T-cell (primary cell): ENCODE results near the gene FIBCD1. TPM values are rescaled to one million over a fixed set of nuclear protein-coding genes. Genes with fewer than 3 reads are reported as not detected.

Source experiments
- ATAC-seq, 4 experiments: fragments of 200-7000 bp in 3 of 4; fragments of 150-1000 bp in 1 of 4; cut with Tn5 transposase; replicated peaks in 1 of 4; 1 replicate in 3 of 4; 2 replicates in 1 of 4; pipeline ENCODE4 v1.10.0; 2021; ENCODE audit warnings: moderate library complexity in 3 of 4, mild to moderate bottlenecking in 2 of 4, moderate number of reproducible peaks in 1 of 4
- CTCF ChIA-PET, 2 donors: fragments of 300-600 bp; sonication (Branson Sonifier 250); formaldehyde crosslinking; loops; one replicate each; lab custom pipeline; 2022; ENCODE audit warnings: antibody characterized with exemption in 2 of 2; lab: Charles Lee
- POLR2A ChIA-PET, 2 donors: fragments of 300-600 bp; sonication (Branson Sonifier 250); formaldehyde crosslinking; loops; one replicate each; lab custom pipeline; 2022; ENCODE audit warnings: antibody characterized with exemption in 2 of 2; lab: Charles Lee
- DNase-seq, 35 experiments: peaks; one replicate each; pipeline versions ENCODE4 v3.0.0 to v3.0.0-alpha.2; 2013 to 2023
- H3K27ac ChIP-seq: one replicate; pipeline ENCODE4 v1.5.1; 2013; ENCODE audit warnings: low read length
- H3K27me3 ChIP-seq, 2 experiments: replicated peaks in 1 of 2; 1 replicate in 1 of 2; 2 replicates in 1 of 2; pipeline versions ENCODE4 v1.6.1 to v1.7.0; 2013; ENCODE audit warnings: low read length in 1 of 2, mixed read lengths in 1 of 2; ENCODE audit not compliant: control insufficient read depth in 2 of 2, insufficient read depth in 2 of 2; ENCODE audit errors: extremely low read depth in 1 of 2
- H3K36me3 ChIP-seq, 2 donors: 1 replicate in 1 of 2; 2 replicates in 1 of 2; pipeline versions ENCODE4 v1.6.1 to v1.7.0; 2013; ENCODE audit warnings: low read length in 1 of 2; ENCODE audit not compliant: control insufficient read depth in 2 of 2, insufficient read depth in 1 of 2; ENCODE audit errors: extremely low read depth in 1 of 2
- H3K4me1 ChIP-seq, 2 experiments: 1 replicate in 1 of 2; 2 replicates in 1 of 2; pipeline versions ENCODE4 v1.6.1 to v1.7.0; 2013; ENCODE audit warnings: low read length in 2 of 2, mixed read lengths in 1 of 2; ENCODE audit not compliant: insufficient read depth in 2 of 2, control insufficient read depth in 1 of 2; ENCODE audit errors: extremely low read depth in 1 of 2
- H3K4me3 ChIP-seq, 2 donors: 1 replicate in 1 of 2; 2 replicates in 1 of 2; pipeline versions ENCODE4 v1.5.1 to v1.7.0; 2013; ENCODE audit warnings: mild to moderate bottlenecking in 2 of 2, low read length in 1 of 2, moderate library complexity in 1 of 2; ENCODE audit not compliant: control insufficient read depth in 1 of 2; ENCODE audit errors: extremely low read depth in 1 of 2
- H3K9me3 ChIP-seq: 2 replicates; pipeline ENCODE4 v1.7.0; 2013
- H3K27ac Mint-ChIP-seq, 2 donors: one replicate each; pipeline ENCODE4 v1.8.0; 2020 to 2021; ENCODE audit warnings: mild to moderate bottlenecking in 2 of 2, mixed read lengths in 2 of 2
- H3K27me3 Mint-ChIP-seq, 2 donors: one replicate each; pipeline ENCODE4 v1.8.0; 2021 to 2022; ENCODE audit warnings: mixed read lengths in 2 of 2
- H3K36me3 Mint-ChIP-seq: one replicate; pipeline ENCODE4 v1.8.0; 2021; ENCODE audit warnings: mixed read lengths
- H3K4me1 Mint-ChIP-seq, 3 donors: one replicate each; pipeline ENCODE4 v1.8.0; 2020 to 2022; ENCODE audit warnings: mixed read lengths in 3 of 3, mild to moderate bottlenecking in 1 of 3
- H3K4me3 Mint-ChIP-seq, 3 donors: one replicate each; pipeline ENCODE4 v1.8.0; 2020 to 2022; ENCODE audit warnings: mild to moderate bottlenecking in 3 of 3, mixed read lengths in 3 of 3, moderate library complexity in 3 of 3
- H3K9me3 Mint-ChIP-seq, 3 donors: one replicate each; pipeline ENCODE4 v1.8.0; 2020 to 2022; ENCODE audit warnings: mixed read lengths in 3 of 3
- WGBS: methylation state at CpG from one replicate; pipeline ENCODE4 v1.1.5; 2013; ENCODE audit warnings: missing lambda C conversion rate; ENCODE audit not compliant: insufficient coverage; 5-methylcytosine and 5-hydroxymethylcytosine counted together
- total RNA-seq, 35 experiments: library from RNA in 6 of 35; stranded (reverse) in 6 of 35; fragments of 120-200 nt in 1 of 35; gene quantifications; one replicate each; pipeline versions ENCODE4 v1.2.1 to v1.2.4 and lab custom pipeline; 2013 to 2026

FIBCD1 gene
- total RNA-seq, 5 donors from 2014 or later (not counting 1 experiment from before 2014, with no cell fraction given): not detected

- CTCF ChIA-PET: no interaction called here
- DNase-seq (no peak), ATAC-seq (no peak)
- no peaks in the 10 kb centered on the region for H3K4me1 ChIP-seq
- WGBS: 86% methylated on average over 1 of the region's 8 CpGs
- H3K4me3 ChIP-seq: no peak overlapping the region
- H3K36me3 ChIP-seq: no peaks in the 10 kb centered on the region
- Mint-ChIP-seq H3K4me3 (no peak overlapping the region), H3K36me3 (no peaks in the 10 kb centered on the region), H3K27ac (no peak overlapping the region), H3K27me3 (peaks cover 26 to 58% of the 10 kb centered on the region in 2 donors), H3K9me3 (peaks cover 0 to 4% (median 0%) of the 10 kb centered on the region in 3 donors), H3K4me1 (no peaks in the 10 kb centered on the region)
- POLR2A ChIA-PET: no interaction called here
- no peak overlapping the region for H3K27ac ChIP-seq
- H3K9me3 ChIP-seq: no peaks in the 10 kb centered on the region
- peaks cover 0 to 44% of the 10 kb centered on the region in 2 experiments for H3K27me3 ChIP-seq
Measured at GRCh38 chr9:130948266-130948665, 9.2 kb upstream of the FIBCD1 start.

DNA sequence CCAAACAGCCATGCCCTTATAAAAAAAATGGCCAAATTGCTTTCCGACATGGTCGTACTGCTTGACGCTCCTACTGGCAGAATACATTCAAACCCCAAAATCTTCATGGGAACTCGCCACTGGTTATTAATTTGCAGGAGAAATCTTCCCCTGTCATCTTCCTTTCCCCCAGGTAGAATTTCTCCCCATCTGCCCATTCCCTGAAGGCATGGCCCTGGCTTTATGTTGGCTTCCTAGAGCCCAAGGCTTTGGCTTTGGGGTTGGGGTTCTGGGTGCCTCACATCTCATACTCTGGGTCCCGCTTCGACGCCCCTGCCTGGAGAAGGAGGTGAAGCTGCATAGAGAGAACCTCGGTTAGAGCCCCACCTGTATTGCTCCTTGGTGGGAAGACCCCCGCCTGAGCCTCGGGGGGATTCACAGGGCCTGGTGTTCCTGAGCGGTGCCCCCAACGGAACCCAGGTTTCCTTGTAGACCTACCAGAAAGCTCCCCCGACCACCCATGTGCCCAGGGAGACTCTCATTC lies 8.6 kb upstream of the FIBCD1 start:
- DNase-seq (no peak), ATAC-seq (no peak)
- peaks cover 0 to 46% of the 10 kb centered on the region in 2 experiments for H3K27me3 ChIP-seq
- Mint-ChIP-seq H3K9me3 (peaks cover 0 to 4% (median 0%) of the 10 kb centered on the region in 3 donors), H3K4me3 (no peak overlapping the region), H3K36me3 (no peaks in the 10 kb centered on the region), H3K27ac (no peak overlapping the region), H3K4me1 (no peaks in the 10 kb centered on the region), H3K27me3 (peaks cover 31 to 63% of the 10 kb centered on the region in 2 donors)
- no peak overlapping the region for H3K4me3 ChIP-seq
- H3K36me3 ChIP-seq: no peaks in the 10 kb centered on the region
- no peak overlapping the region for H3K27ac ChIP-seq
- POLR2A ChIA-PET: no interaction called here
- H3K9me3 ChIP-seq: no peaks in the 10 kb centered on the region
- WGBS: 85% methylated on average over 12 of the region's 13 CpGs
- H3K4me1 ChIP-seq: no peaks in the 10 kb centered on the region
- CTCF ChIA-PET: no interaction called here

GRCh38 chr9:130946766-130947617 lies 7.9 kb upstream of the FIBCD1 start:
- H3K4me1 Mint-ChIP-seq: no peaks in the 10 kb centered on the region
- Histone ChIP-seq H3K27me3 (peaks cover 0 to 47% of the 10 kb centered on the region in 2 experiments), H3K9me3 (no peaks in the 10 kb centered on the region), H3K27ac (no peak overlapping the region), H3K4me1 (no peaks in the 10 kb centered on the region), H3K36me3 (no peaks in the 10 kb centered on the region), H3K4me3 (no peak overlapping the region)
- no peak overlapping the region for H3K4me3 Mint-ChIP-seq
- no peaks in the 10 kb centered on the region for H3K36me3 Mint-ChIP-seq
- H3K9me3 Mint-ChIP-seq: peaks cover 0 to 4% (median 0%) of the 10 kb centered on the region in 3 donors
- POLR2A ChIA-PET: no interaction called here
- ATAC-seq (no peak), DNase-seq (no peak)
- CTCF ChIA-PET: no interaction called here
- H3K27ac Mint-ChIP-seq: no peak overlapping the region
- WGBS: 28% methylated on average over 5 of the region's 16 CpGs
- H3K27me3 Mint-ChIP-seq: peaks cover 32 to 64% of the 10 kb centered on the region in 2 donors

- peaks cover 38 to 74% of the 10 kb centered on the region in 2 donors for H3K27me3 Mint-ChIP-seq
Measured at GRCh38 chr9:130945173-130945572, 6.1 kb upstream of the FIBCD1 start.

DNA sequence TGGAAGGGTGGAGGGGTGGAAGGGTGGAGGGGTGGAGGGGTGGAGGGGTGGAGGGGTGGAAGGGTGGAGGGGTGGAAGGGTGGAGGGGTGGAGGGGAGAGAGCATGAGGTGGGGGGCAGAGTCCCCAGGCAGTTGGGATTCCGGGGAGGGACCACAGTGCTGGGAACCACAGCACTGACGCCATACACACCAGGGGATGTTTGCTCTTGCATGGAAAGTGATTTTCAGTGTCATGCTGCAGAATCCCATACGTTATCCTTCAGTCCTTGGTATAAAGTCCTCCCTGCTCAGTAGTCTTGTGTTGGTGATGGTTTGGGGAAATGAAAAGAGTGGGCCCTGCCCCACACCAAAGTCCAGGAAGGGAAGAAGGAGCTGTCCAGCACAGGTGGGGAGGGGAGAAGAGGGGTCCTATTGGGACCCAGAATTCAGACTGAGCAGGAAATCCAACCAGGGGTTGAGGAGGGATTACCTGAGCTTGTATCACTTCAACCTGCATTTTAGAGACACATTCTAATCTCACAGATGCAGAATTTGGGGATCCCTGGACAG lies 5.5 kb upstream of the FIBCD1 start:
- Histone ChIP-seq H3K36me3 (no peaks in the 10 kb centered on the region), H3K9me3 (no peaks in the 10 kb centered on the region), H3K4me1 (peaks cover 0 to 11% of the 10 kb centered on the region in 2 experiments), H3K4me3 (no peak overlapping the region), H3K27ac (no peak overlapping the region), H3K27me3 (peaks cover 0 to 64% of the 10 kb centered on the region in 2 experiments)
- ChIA-PET POLR2A (no interaction called here), CTCF (interaction anchor here in 1 of 2 donors (0.6 to 0.7 kb wide), 2 partner anchors 102 to 190 kb away, joined by 4 to 5 read pairs; no protein-coding TSS in a partner anchor)
- no peak for DNase-seq
- WGBS: 56% methylated on average over 2 of the region's 3 CpGs
- Mint-ChIP-seq H3K4me3 (no peak overlapping the region), H3K36me3 (no peaks in the 10 kb centered on the region), H3K4me1 (peaks cover 10 to 11% (median 10%) of the 10 kb centered on the region in 3 donors), H3K27ac (no peak overlapping the region), H3K27me3 (peaks cover 34 to 70% of the 10 kb centered on the region in 2 donors), H3K9me3 (peaks cover 0 to 1% (median 0%) of the 10 kb centered on the region in 3 donors)
- no peak for ATAC-seq

More at GRCh38 chr9:130945173-130945572, 6.1 kb upstream of the FIBCD1 start:
- peaks cover 10 to 11% (median 10%) of the 10 kb centered on the region in 3 donors for H3K4me1 Mint-ChIP-seq
- Histone ChIP-seq H3K27ac (no peak overlapping the region), H3K4me3 (no peak overlapping the region), H3K27me3 (peaks cover 0 to 60% of the 10 kb centered on the region in 2 experiments), H3K9me3 (no peaks in the 10 kb centered on the region), H3K36me3 (no peaks in the 10 kb centered on the region), H3K4me1 (peaks cover 0 to 11% of the 10 kb centered on the region in 2 experiments)
- DNase-seq (no peak), ATAC-seq (no peak)
- ChIA-PET POLR2A (no interaction called here), CTCF (interaction anchor here in 1 of 2 donors (0.6 kb wide), 1 partner anchor 191 kb away, joined by 4 read pairs; no protein-coding TSS in a partner anchor)
- no peak overlapping the region for H3K4me3 Mint-ChIP-seq
- no peaks in the 10 kb centered on the region for H3K36me3 Mint-ChIP-seq
- no peak overlapping the region for H3K27ac Mint-ChIP-seq
- WGBS: 90% methylated on average over 7 of the region's 9 CpGs
- peaks cover 0 to 4% (median 0%) of the 10 kb centered on the region in 3 donors for H3K9me3 Mint-ChIP-seq

GRCh38 chr9:130943777-130944176 lies 4.7 kb upstream of the FIBCD1 start:
- H3K36me3 ChIP-seq: no peaks in the 10 kb centered on the region
- H3K36me3 Mint-ChIP-seq: no peaks in the 10 kb centered on the region
- no peak overlapping the region for H3K27ac ChIP-seq
- peaks cover 10 to 12% (median 10%) of the 10 kb centered on the region in 3 donors for H3K4me1 Mint-ChIP-seq
- peaks cover 0 to 60% of the 10 kb centered on the region in 2 experiments for H3K27me3 ChIP-seq
- ATAC-seq (no peak), DNase-seq (no peak)
- CTCF ChIA-PET: interaction anchor here in 1 of 2 donors (0.7 kb wide), 1 partner anchor 103 kb away, joined by 5 read pairs; no protein-coding TSS in a partner anchor
- no peak overlapping the region for H3K27ac Mint-ChIP-seq
- no peaks in the 10 kb centered on the region for H3K9me3 ChIP-seq
- H3K27me3 Mint-ChIP-seq: peaks cover 29 to 64% of the 10 kb centered on the region in 2 donors
- POLR2A ChIA-PET: no interaction called here
- 65% methylated on average over 10 of the region's 14 CpGs for WGBS
- H3K4me3 Mint-ChIP-seq: no peak overlapping the region
- no peaks in the 10 kb centered on the region for H3K9me3 Mint-ChIP-seq
- no peak overlapping the region for H3K4me3 ChIP-seq
- H3K4me1 ChIP-seq: peaks cover 0 to 13% of the 10 kb centered on the region in 2 experiments
